Fibroblast of skin of scalp (primary cell): Measurements from ENCODE around the gene CLPTM1.
"Not testable (repeated sequence)": the region's sequence is repeated elsewhere in the genome, so short reads cannot be mapped to it uniquely, and the experiment has no call there.

ENCODE experiments used
- DNase-seq: peaks from one replicate; pipeline ENCODE4 v3.0.0-alpha.2; 2013

Gene CLPTM1

GRCh38 chr19:44943801-44944249 lies 11.4 kb upstream of the CLPTM1 start:
- DNase-seq: no peak

GRCh38 chr19:44947041-44947581 lies 8.1 kb upstream of the CLPTM1 start:
- no peak for DNase-seq

- DNase-seq: no peak
Measured at GRCh38 chr19:44948237-44948636, 6.9 kb upstream of the CLPTM1 start.

- peak; percentile 33 for DNase-seq
Measured at GRCh38 chr19:44948763-44949374, 6.3 kb upstream of the CLPTM1 start.

DNA sequence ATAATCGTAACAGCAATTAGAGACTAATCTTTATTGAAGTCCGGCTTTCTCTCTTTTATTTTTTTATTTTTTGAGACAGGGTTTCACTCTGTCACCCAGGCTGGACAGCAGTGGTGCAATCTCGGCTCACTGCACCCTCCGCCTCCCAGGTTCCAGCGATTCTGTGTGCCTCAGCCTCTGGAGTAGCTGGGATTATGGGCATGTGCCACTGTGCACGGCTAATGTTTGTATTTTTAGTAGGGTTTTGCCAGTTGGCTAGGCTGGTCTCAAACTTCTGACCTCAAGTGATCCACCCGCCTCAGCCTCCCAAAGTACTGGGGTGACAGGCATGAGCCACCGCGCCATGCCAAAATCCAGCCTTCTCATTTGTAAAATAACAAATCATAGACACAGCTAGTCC lies 5.6 kb upstream of the CLPTM1 start:
- no peak for DNase-seq

DNA sequence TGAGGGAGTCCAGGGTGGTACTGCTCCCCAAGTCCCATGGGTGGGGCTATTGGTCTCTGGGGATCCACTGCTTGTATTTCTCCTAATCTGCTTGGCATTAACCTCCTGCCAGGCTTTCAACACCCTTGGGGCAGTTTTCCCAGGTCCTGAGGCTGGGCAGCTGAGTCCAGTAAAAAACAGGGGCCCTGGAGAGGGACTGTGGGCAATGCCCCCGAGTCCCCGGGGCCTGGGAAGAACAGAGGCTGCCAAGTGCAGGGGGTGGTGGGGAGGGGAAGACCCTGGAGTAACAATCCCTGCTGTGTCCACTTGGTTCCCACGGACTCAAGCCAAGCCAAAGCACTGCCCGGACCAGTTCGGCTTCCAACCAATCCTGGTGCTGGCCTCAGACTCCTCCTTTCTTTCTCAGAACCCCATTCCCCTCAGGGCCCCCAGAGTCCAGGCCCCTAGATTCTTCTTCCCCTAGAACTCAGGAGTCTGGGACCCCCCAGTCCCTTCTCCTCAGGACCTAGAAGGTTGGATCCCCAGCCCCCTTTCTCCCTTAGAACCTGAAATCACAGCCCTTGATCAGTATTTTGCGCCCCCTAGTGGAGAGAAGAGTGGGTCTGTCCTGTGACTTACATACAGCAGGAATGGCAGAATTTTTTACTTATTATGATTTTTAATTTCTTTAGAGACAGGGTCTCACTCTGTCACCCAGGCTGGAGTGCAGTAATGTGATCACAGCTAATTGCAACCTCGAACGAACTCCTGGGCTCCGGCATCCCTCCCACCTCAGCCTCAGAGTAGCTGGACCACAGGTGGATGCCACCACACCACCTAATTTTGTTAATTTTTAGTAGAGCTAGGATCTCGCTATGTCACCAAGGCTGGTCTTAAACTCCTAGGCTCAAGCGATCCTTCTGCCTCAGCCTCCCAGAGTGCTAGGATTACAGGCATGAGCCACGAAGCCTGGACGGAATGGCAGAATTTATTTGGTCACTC lies 3.7 kb upstream of the CLPTM1 start:
- peak; percentile 83 for DNase-seq

DNA sequence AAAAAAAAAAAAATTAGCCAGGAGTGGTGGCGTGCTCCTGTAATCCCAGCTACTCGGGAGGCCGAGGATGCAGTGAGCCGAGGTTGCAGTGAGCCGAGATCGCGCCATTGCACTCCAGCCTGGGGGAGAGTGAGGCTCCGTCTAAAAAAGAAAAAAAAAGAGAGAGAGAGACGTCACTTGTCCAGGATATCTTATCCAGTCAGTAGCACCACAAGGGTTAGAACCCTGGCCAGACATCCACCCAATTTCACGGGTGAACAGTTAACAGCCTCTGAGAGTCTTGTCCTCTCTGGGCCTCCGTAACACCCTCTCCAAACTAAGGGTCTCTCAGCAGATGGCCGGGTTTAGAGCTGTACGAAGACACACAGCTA lies 917 bp upstream of the CLPTM1 start:
- DNase-seq: no peak

DNA sequence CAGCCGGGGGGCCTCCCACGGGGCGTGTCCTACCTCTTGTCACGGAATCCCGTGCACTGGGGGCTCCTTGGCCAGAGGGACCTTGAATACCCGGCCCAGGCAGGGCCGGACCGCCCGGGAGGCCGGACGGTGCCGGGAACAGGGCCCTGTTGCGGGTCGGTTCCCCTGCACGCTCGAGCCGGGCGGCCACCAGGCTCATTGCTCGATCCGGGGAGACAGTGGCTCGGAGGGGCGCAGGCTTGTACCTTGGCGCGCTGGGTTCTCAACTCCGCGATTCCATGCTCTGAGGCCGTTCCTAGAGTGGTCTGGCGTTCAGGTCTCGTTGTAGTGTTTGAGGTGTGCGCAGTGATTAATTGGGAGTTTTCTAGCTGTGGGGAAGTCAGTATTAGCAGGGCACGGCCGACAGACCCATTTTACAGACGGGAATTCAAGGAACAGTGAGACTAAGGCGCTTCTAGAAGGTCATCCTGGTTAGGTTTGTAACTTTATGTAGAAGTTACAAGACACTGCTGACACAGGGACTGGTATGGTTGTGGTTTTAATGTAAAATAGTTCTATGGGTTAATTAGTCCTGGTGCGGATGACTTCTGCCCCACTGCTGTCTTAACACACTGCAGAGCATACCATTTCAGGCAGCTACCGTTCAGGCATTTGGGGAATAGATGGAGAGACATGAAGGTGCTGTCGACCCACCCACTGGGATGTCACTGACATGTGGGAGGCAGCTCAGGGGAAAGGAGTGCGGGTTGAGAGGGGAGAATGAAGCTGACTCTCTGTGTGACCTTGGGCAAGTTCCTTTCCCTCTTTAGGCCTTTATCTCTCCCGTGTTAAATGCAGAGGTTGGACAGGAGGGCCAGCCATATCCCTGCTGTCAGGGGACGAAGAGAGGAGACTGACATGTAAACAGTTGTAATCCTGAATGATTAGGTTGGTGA lies 592 bp downstream of the CLPTM1 start:
- DNase-seq: peak; percentile 3

- no peak for DNase-seq
Measured at GRCh38 chr19:44957526-44957925, 2.3 kb downstream of the CLPTM1 start.

- DNase-seq: no peak
Measured at GRCh38 chr19:44958090-44958489, 2.9 kb downstream of the CLPTM1 start.

DNA sequence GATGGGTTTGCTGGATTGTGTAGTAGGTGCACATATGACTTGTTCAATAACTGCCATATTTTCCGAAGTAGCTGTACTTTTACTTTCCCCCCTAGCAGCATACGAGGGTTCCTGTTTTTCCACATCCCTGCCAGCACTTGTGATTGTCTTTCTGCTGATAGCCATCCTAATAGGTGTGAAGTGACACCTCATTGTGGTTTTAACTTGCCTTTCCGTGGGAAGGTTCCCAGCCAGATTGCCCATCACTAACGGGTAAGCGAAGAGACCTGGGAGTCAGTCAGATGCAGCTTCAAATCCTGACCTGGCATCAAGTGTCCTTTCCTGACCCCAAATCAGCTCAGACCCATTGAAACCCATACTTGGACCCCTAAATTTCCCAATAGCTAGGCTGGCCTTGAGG lies 4.5 kb downstream of the CLPTM1 start:
- no peak for DNase-seq

GRCh38 chr19:44960906-44961728 lies 5.9 kb downstream of the CLPTM1 start:
- DNase-seq: no peak

GRCh38 chr19:44961821-44962220 lies 6.6 kb downstream of the CLPTM1 start:
- no peak for DNase-seq

GRCh38 chr19:44968118-44968517 lies 12.9 kb downstream of the CLPTM1 start:
- DNase-seq: no peak

- DNase-seq: no peak
Measured at GRCh38 chr19:44968670-44969069, 13.5 kb downstream of the CLPTM1 start.

DNA sequence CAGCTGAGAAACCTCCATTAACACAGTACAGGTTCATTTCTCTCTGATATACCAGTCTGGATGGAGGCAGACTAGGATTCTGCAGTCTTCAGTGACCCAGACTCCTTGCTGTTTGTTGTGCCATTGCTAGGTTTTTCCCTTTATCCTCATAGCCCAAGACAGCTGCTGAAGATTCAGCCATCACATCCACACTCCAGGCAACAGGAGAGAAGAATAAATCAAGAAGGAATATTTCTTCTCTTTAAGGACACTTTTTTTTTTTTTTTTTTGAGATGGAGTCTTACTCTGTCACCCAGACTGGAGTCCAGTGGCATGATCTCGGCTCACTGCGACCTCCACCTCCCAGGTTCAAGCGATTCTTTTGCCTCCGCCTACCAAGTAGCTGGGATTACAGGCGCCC lies 14.3 kb downstream of the CLPTM1 start:
- no peak for DNase-seq

GRCh38 chr19:44971451-44971850 lies 16.3 kb downstream of the CLPTM1 start:
- DNase-seq: not testable (repeated sequence)

DNA sequence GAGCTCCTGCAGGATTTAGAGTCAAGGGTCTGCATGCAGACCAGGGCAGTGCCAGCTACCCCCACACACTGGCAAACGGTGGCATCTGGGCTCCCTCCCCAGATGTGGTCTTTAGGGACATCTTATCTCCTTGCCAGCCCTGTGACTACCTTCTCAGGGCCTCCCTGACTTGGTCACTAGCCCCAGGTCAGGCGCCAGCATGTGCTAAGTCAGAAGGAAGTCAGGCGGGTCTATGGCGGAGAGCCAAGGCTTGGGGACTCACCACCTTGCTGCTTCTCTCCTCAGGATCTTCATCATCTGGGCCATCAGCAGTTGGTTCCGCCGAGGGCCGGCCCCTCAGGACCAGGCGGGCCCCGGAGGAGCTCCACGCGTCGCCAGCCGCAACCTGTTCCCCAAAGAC lies 17.6 kb downstream of the CLPTM1 start:
- DNase-seq: no peak

DNA sequence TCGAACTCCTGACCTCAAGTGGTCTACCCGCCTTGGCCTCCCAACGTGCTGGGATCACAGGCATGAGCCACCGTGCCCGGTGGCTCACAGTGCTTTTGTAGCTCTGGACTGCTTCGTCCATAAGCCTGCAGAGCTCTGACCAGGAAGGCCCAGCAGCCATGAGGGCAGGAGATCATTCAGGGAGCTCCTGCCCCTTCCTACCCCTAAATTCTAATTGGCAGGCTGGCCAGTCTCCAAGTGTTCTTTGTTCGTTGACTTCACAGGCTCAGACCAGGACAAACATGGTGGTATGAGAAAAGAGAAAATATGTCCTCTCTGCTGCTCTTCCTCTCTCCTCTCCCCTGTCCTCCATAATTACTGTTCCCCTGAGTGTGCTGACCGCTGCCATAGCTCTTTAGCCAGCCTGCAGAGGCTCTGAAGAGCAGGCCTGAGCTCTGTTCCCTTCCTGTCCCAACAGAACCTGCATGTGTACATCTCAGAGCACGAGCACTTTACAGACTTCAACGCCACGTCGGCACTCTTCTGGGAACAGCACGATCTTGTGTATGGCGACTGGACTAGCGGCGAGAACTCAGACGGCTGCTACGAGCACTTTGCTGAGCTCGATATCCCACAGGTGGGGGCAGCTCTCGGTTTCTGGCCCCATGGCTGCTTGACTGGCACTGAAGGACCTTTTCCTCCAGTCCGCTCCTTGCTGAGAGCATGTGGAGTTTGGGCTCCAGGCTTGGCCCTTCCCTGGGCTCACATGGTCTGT lies 19.0 kb downstream of the CLPTM1 start:
- DNase-seq: no peak

GRCh38 chr19:44974857-44975256 lies 19.7 kb downstream of the CLPTM1 start:
- DNase-seq: no peak

- no peak for DNase-seq
Measured at GRCh38 chr19:44975444-44975843, 20.3 kb downstream of the CLPTM1 start.
